Activated naive CD4-positive, alpha-beta T cell treated with anti-CD3 and anti-CD28 coated beads, Interleukin-2, amount 50 U/mL, for 24 hours (primary cell): ENCODE data around the gene SORCS3.

Experiments
- H3K27ac Mint-ChIP-seq: one replicate; pipeline ENCODE4 v1.8.0; 2021; ENCODE audit warnings: mild to moderate bottlenecking, mixed read lengths
- H3K27me3 Mint-ChIP-seq: one replicate; pipeline ENCODE4 v1.8.0; 2021; ENCODE audit warnings: mixed read lengths
- H3K36me3 Mint-ChIP-seq: one replicate; pipeline ENCODE4 v1.8.0; 2021; ENCODE audit warnings: mixed read lengths
- H3K4me1 Mint-ChIP-seq: one replicate; pipeline ENCODE4 v1.8.0; 2021; ENCODE audit warnings: mixed read lengths
- H3K4me3 Mint-ChIP-seq: one replicate; pipeline ENCODE4 v1.8.0; 2021; ENCODE audit warnings: mild to moderate bottlenecking, mixed read lengths
- H3K9me3 Mint-ChIP-seq: one replicate; pipeline ENCODE4 v1.8.0; 2021; ENCODE audit warnings: mixed read lengths

Gene SORCS3

GRCh38 chr10:104811166-104811565, 170.1 kb downstream of the SORCS3 start:
- Mint-ChIP-seq H3K4me3 (no peak overlapping the region), H3K4me1 (no peaks in the 10 kb centered on the region), H3K36me3 (no peaks in the 10 kb centered on the region), H3K27me3 (peaks cover 1% of the 10 kb centered on the region), H3K27ac (no peak overlapping the region), H3K9me3 (no peaks in the 10 kb centered on the region)

GRCh38 chr10:104816501-104816900, 175.4 kb downstream of the SORCS3 start:
- Mint-ChIP-seq H3K9me3 (no peaks in the 10 kb centered on the region), H3K4me3 (no peak overlapping the region), H3K27me3 (peaks cover 1% of the 10 kb centered on the region), H3K36me3 (no peaks in the 10 kb centered on the region), H3K27ac (no peak overlapping the region), H3K4me1 (peaks cover 7% of the 10 kb centered on the region)

DNA sequence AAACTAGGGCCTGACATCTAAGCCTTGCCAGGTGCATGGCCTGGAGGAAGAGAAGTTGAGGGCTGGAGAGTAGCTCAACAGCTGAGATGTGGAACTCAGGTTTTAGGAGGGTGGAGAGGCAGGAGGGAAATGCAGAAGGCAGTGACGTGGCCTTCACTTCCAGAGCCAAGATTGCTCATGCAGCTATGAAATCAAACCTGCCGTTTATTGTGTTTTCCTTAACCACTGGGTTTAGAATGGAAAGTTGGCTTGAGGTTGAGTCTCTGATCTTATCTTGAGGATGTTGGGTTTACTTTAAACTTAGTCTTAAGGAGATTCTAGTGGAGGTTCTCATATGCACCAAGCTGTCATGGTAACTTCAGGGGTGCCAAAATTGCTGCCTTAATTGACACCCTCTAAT, 178.6 kb downstream of the SORCS3 start:
- Mint-ChIP-seq H3K9me3 (peaks cover 10% of the 10 kb centered on the region), H3K36me3 (no peaks in the 10 kb centered on the region), H3K27ac (no peak overlapping the region), H3K4me1 (peaks cover 7% of the 10 kb centered on the region), H3K27me3 (peaks cover 5% of the 10 kb centered on the region), H3K4me3 (no peak overlapping the region)

DNA sequence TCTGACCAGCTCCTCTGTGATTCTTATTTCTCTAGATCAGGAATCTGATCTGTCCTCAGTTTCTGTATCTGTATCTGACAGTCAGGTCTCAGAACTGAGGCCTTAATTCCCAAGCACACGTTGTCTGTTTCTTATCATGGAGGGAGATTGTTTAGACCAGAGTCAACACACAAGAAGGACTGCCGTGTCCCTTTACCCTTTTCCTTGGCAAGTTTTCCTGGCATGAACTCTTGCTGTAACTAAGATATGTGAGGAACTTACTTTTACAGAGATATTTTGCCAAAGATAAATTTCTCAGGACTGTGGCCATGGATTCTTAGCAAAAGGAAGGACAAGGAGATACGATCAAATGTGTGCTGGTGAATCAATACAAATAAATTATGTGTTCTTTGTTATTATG, 181.0 kb downstream of the SORCS3 start:
- Mint-ChIP-seq H3K4me3 (no peak overlapping the region), H3K27ac (no peak overlapping the region), H3K4me1 (peaks cover 7% of the 10 kb centered on the region), H3K9me3 (peaks cover 17% of the 10 kb centered on the region), H3K36me3 (no peaks in the 10 kb centered on the region), H3K27me3 (peaks cover 11% of the 10 kb centered on the region)

DNA sequence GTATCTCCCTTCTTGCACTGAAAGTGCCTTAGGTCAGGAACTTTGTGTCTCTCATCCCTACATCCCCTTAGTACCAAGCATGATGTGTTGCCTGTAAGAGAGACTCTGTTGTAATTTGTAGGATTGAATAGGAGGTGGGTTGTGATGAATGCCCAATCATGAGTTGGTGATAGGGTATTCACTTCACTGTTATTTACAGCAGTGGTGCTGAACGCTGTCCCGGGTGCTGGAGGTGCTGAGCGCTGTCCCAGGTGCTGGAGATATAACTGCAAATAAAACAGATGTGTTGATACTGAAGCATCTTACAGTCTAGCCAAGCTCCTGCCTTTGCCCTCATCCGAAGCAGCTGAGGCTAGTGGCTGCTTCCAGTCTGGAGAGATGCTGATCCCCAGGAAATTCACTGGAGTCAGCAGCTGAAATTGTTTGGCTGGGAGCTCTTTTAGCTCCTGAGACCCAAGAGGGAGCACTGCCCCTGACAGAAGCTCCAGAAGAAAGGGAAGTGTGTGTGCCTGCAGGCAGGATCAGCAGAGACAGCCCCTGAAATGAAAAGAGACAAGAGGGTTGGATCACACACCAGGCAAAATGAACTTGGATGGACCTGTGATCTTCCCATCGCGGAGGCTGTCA, 183.4 kb downstream of the SORCS3 start:
- Mint-ChIP-seq H3K36me3 (no peaks in the 10 kb centered on the region), H3K9me3 (peaks cover 17% of the 10 kb centered on the region), H3K4me3 (no peak overlapping the region), H3K4me1 (peaks cover 3% of the 10 kb centered on the region), H3K27me3 (peaks cover 10% of the 10 kb centered on the region), H3K27ac (no peak overlapping the region)

- H3K27ac Mint-ChIP-seq = no peak overlapping the region
- H3K4me1 Mint-ChIP-seq = no peaks in the 10 kb centered on the region
- no peak overlapping the region for H3K4me3 Mint-ChIP-seq
- H3K9me3 Mint-ChIP-seq = peaks cover 1% of the 10 kb centered on the region
- H3K36me3 Mint-ChIP-seq = no peaks in the 10 kb centered on the region
- peaks cover 4% of the 10 kb centered on the region for H3K27me3 Mint-ChIP-seq
Measured at GRCh38 chr10:104831272-104831671, 190.2 kb downstream of the SORCS3 start.

GRCh38 chr10:104834580-104834979, 193.5 kb downstream of the SORCS3 start:
- no peaks in the 10 kb centered on the region for H3K36me3 Mint-ChIP-seq
- H3K27me3 Mint-ChIP-seq = peaks cover 4% of the 10 kb centered on the region
- H3K4me3 Mint-ChIP-seq = no peak overlapping the region
- no peak overlapping the region for H3K27ac Mint-ChIP-seq
- H3K9me3 Mint-ChIP-seq = no peaks in the 10 kb centered on the region
- H3K4me1 Mint-ChIP-seq = no peaks in the 10 kb centered on the region

DNA sequence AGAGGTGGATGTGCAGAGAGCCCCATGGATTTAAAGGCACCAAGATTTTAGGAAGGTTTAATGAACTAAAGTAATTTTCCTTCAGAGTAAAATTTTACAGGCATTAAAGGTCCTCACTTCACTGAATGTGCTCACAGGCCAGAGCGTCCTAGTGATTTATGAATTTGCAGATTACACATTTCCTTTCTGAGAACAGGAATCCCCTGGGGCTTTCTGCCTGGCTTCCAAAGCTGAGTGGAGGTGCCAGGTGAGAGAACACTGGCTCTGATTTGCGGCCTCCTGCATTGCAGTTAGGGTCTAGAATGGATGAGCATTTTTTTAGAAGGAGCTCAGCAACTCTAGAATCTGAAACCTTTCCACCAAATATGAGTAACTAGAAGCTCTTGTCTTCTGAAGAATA, 194.3 kb downstream of the SORCS3 start:
- H3K9me3 Mint-ChIP-seq = no peaks in the 10 kb centered on the region
- no peak overlapping the region for H3K4me3 Mint-ChIP-seq
- H3K27me3 Mint-ChIP-seq = peaks cover 5% of the 10 kb centered on the region
- no peaks in the 10 kb centered on the region for H3K36me3 Mint-ChIP-seq
- no peaks in the 10 kb centered on the region for H3K4me1 Mint-ChIP-seq
- no peak overlapping the region for H3K27ac Mint-ChIP-seq

- H3K4me1 Mint-ChIP-seq = no peaks in the 10 kb centered on the region
- no peaks in the 10 kb centered on the region for H3K36me3 Mint-ChIP-seq
- H3K9me3 Mint-ChIP-seq = no peaks in the 10 kb centered on the region
- no peak overlapping the region for H3K4me3 Mint-ChIP-seq
- peaks cover 1% of the 10 kb centered on the region for H3K27me3 Mint-ChIP-seq
- no peak overlapping the region for H3K27ac Mint-ChIP-seq
Measured at GRCh38 chr10:104842704-104843103, 201.6 kb downstream of the SORCS3 start.

GRCh38 chr10:104844073-104844472, 203.0 kb downstream of the SORCS3 start:
- Mint-ChIP-seq H3K9me3 (no peaks in the 10 kb centered on the region), H3K4me1 (no peaks in the 10 kb centered on the region), H3K27me3 (peaks cover 1% of the 10 kb centered on the region), H3K36me3 (no peaks in the 10 kb centered on the region), H3K27ac (no peak overlapping the region), H3K4me3 (no peak overlapping the region)

GRCh38 chr10:104850023-104850422, 208.9 kb downstream of the SORCS3 start:
- Mint-ChIP-seq H3K36me3 (no peaks in the 10 kb centered on the region), H3K27me3 (no peaks in the 10 kb centered on the region), H3K4me1 (no peaks in the 10 kb centered on the region), H3K27ac (no peak overlapping the region), H3K9me3 (no peaks in the 10 kb centered on the region), H3K4me3 (no peak overlapping the region)

GRCh38 chr10:104867966-104868598, 227.0 kb downstream of the SORCS3 start:
- Mint-ChIP-seq H3K4me3 (no peak overlapping the region), H3K27ac (no peak overlapping the region), H3K4me1 (no peaks in the 10 kb centered on the region), H3K27me3 (peaks cover 2% of the 10 kb centered on the region), H3K9me3 (no peaks in the 10 kb centered on the region), H3K36me3 (no peaks in the 10 kb centered on the region)

DNA sequence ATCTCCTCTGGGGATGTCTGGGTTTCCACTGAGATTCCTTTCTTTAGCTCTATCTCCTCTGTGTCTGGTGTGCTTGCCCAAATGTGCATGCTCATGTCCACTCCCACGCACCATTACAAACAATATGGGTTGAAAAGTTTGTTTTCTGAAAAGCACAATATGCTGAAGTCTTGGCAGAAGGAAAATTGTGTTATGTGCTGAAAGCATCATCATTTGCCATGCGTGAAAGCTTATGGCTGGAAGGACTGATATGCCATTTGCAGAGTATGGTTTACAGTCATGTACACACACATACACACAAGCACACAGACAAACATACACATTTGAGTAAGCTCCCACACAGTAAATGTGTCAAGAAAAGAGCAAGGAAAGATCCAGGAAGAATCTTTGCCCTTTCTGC, 231.6 kb downstream of the SORCS3 start:
- no peak overlapping the region for H3K4me3 Mint-ChIP-seq
- no peaks in the 10 kb centered on the region for H3K36me3 Mint-ChIP-seq
- H3K27me3 Mint-ChIP-seq = peaks cover 2% of the 10 kb centered on the region

GRCh38 chr10:104873161-104873560, 232.1 kb downstream of the SORCS3 start:
- Mint-ChIP-seq H3K27me3 (peaks cover 2% of the 10 kb centered on the region), H3K4me3 (no peak overlapping the region), H3K4me1 (no peaks in the 10 kb centered on the region), H3K9me3 (no peaks in the 10 kb centered on the region), H3K27ac (no peak overlapping the region), H3K36me3 (no peaks in the 10 kb centered on the region)

More for the DNA sequence above, 231.6 kb downstream of the SORCS3 start:
- Mint-ChIP-seq H3K27ac (no peak overlapping the region), H3K9me3 (no peaks in the 10 kb centered on the region), H3K4me1 (no peaks in the 10 kb centered on the region)

DNA sequence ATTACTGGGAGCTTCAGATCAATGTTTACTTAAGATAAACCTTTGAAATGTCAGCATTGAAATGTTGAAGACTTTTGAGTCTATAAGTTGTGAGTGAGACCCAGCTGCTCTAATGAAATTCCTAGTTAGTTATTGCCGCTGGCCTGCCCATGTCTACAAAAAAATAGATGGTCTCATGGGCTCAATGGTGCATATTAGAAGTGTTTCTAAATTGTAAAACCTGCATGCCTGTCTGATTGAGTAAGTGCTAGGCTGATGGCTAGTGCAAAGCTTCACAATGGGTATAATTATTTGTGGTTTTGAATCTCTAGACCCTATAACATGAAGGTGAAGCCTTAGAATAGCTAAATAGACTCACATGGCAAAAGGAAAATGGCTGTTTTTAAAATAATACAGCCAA, 234.5 kb downstream of the SORCS3 start:
- H3K4me3 Mint-ChIP-seq = no peak overlapping the region
- no peaks in the 10 kb centered on the region for H3K9me3 Mint-ChIP-seq
- no peaks in the 10 kb centered on the region for H3K4me1 Mint-ChIP-seq
- H3K27ac Mint-ChIP-seq = no peak overlapping the region
- no peaks in the 10 kb centered on the region for H3K27me3 Mint-ChIP-seq
- H3K36me3 Mint-ChIP-seq = no peaks in the 10 kb centered on the region

- no peaks in the 10 kb centered on the region for H3K27me3 Mint-ChIP-seq
- H3K9me3 Mint-ChIP-seq = no peaks in the 10 kb centered on the region
- H3K36me3 Mint-ChIP-seq = no peaks in the 10 kb centered on the region
- no peak overlapping the region for H3K27ac Mint-ChIP-seq
- no peak overlapping the region for H3K4me3 Mint-ChIP-seq
- no peaks in the 10 kb centered on the region for H3K4me1 Mint-ChIP-seq
Measured at GRCh38 chr10:104880624-104881398, 239.7 kb downstream of the SORCS3 start.
